Placental epithelial cell (primary cell): Measurements from ENCODE around the gene HOXC5. TPM values are rescaled to one million over a fixed set of nuclear protein-coding genes. Genes with fewer than 3 reads are reported as not detected.

Experiments used
- small RNA-seq: library from RNA; depleted of rRNA; stranded (forward); fragments of <200 nt; gene quantifications from one replicate; pipeline ENCODE3, GENCODE V24; 2012
- total RNA-seq: library from RNA; depleted of rRNA; stranded (reverse); fragments of >200 nt; gene quantifications from 2 replicates; pipeline ENCODE4 v1.2.3, GENCODE V29; 2012

The HOXC5 gene
- total RNA-seq = 0.22 and 0.79 TPM in 2 replicates

GRCh38 chr12:54032627-54033100, at the start of gene HOXC5:
HOXC5 (plus strand) TSS chr12:54033050; CDS start chr12:54033123, 73 bp downstream.

GRCh38 chr12:53984901-53985691, 47.8 kb upstream of the HOXC5 start, which contains the start of gene HOXC10:
HOXC10 (plus strand) TSS chr12:53985146; CDS start chr12:53985260, 114 bp downstream.

GRCh38 chr12:54000116-54001114, 32.4 kb upstream of the HOXC5 start, which contains the start of gene HOXC9:
HOXC9 (plus strand) TSS chr12:54000161; CDS start chr12:54000189, 28 bp downstream.

GRCh38 chr12:54028314-54029201, 4.3 kb upstream of the HOXC5 start, which contains the start of gene HOXC6:
HOXC6 (plus strand) TSS chr12:54028440; CDS start chr12:54028522, 82 bp downstream.

GRCh38 chr12:54053751-54054741, 21.2 kb downstream of the HOXC5 start, which contains the start of gene HOXC4:
HOXC4 (plus strand) TSS chr12:54053835; CDS start chr12:54053923, 88 bp downstream.

Small RNA genes within 50 kb of the gene (small RNA-seq; reads per million reads assigned to genes)
- gene HOXC5 (not detected), gene MIR196A2 (not detected), gene MIR615 (1.1 reads per million, percentile 59 among the genes with 10 or more reads in this experiment)

Other genes with a start within 250 kb of the HOXC5 start
- gene HOXC13, start 94.2 kb upstream of the HOXC5 start, total RNA-seq = 0.11 TPM in 1 of 2 replicates, not detected in the other
- not detected in 2 replicates for gene HOXC12, start 78.1 kb upstream of the HOXC5 start, total RNA-seq
- not detected in 2 replicates for gene HOXC11, start 59.9 kb upstream of the HOXC5 start, total RNA-seq
- gene HOTAIR, start 58.1 kb upstream of the HOXC5 start, total RNA-seq = not detected in 2 replicates
- gene HOXC10, start 47.9 kb upstream of the HOXC5 start, total RNA-seq = not detected in 2 replicates
- gene HOXC9, start 32.9 kb upstream of the HOXC5 start, total RNA-seq = 0.65 TPM in 1 of 2 replicates, not detected in the other
- gene HOXC8, start 24.1 kb upstream of the HOXC5 start, total RNA-seq = 0.11 TPM in 1 of 2 replicates, not detected in the other
- gene HOXC6, start 4.6 kb upstream of the HOXC5 start, total RNA-seq = 0.11 and 1.2 TPM in 2 replicates
- 0.43 and 2.0 TPM in 2 replicates for gene HOXC4, start 20.8 kb downstream of the HOXC5 start, total RNA-seq
- gene SMUG1, start 155.9 kb downstream of the HOXC5 start, total RNA-seq = 35.7 and 45.1 TPM in 2 replicates
- gene CBX5, start 247.1 kb downstream of the HOXC5 start, total RNA-seq = 29.1 and 57.4 TPM in 2 replicates
- 373 and 422 TPM in 2 replicates for gene HNRNPA1, start 247.7 kb downstream of the HOXC5 start, total RNA-seq